ENCODE measurements around the gene RUFY3.

- TF ChIP-seq POLR2A (IDR thresholded peaks at IDR 0.05; ENCODE audit: low read length) (no peak), CTCF (IDR thresholded peaks at IDR 0.05) (no peak), MAZ (IDR thresholded peaks at IDR 0.05; ENCODE audit: borderline replicate concordance, low read depth, low read length) (no peak), EP300 (IDR thresholded peaks at IDR 0.05) (no peak), JUN (IDR thresholded peaks at IDR 0.05) (no peak), JUNB (IDR thresholded peaks at IDR 0.05) (no peak), ZFP36 (IDR thresholded peaks at IDR 0.05; ENCODE audit: borderline replicate concordance, partially characterized antibody) (no peak), RAD21 (conservative IDR thresholded peaks at IDR 0.05 in 1 of 2, IDR thresholded peaks at IDR 0.05 in 1 of 2) (no peak), ELK1 (IDR thresholded peaks at IDR 0.05; ENCODE audit: low read depth, low read length) (no peak), HES2 (IDR thresholded peaks at IDR 0.05) (no peak), NFE2L2 (conservative IDR thresholded peaks at IDR 0.05; ENCODE audit: low read length) (no peak), SMC3 (IDR thresholded peaks at IDR 0.05) (no peak), POLR2AphosphoS2 (conservative IDR thresholded peaks at IDR 0.05; ENCODE audit: low read length) (no peak)
- TF ChIP-seq, protein P1, sequence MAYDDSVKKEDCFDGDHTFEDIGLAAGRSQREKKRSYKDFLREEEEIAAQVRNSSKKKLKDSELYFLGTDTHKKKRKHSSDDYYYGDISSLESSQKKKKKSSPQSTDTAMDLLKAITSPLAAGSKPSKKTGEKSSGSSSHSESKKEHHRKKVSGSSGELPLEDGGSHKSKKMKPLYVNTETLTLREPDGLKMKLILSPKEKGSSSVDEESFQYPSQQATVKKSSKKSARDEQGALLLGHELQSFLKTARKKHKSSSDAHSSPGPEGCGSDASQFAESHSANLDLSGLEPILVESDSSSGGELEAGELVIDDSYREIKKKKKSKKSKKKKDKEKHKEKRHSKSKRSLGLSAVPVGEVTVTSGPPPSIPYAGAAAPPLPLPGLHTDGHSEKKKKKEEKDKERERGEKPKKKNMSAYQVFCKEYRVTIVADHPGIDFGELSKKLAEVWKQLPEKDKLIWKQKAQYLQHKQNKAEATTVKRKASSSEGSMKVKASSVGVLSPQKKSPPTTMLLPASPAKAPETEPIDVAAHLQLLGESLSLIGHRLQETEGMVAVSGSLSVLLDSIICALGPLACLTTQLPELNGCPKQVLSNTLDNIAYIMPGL (CRISPR knock-in tag; IDR thresholded peaks at IDR 0.05; ENCODE audit: borderline replicate concordance) = no peak
Measured at GRCh38 chr4:70842761-70843435, 121.1 kb downstream of the RUFY3 start.
